Gastroesophageal sphincter (tissue), 4 donors: ENCODE measurements around the gene HIP1R. TPM values are rescaled to one million over a fixed set of nuclear protein-coding genes. Genes with fewer than 3 reads are reported as not detected.
A peak's percentile ranks its signal among the peaks of the same experiment; 100 is the strongest.

Experiments used
- ATAC-seq: fragments of 150-250 bp; one replicate; pipeline ENCODE4 v1.9.1; 2016; ENCODE audit warnings: mild to moderate bottlenecking, moderate library complexity
- H3K27ac ChIP-seq, 4 donors: fragments of 200-600 bp; sonication (generic) in 3 of 4; 1 replicate in 3 of 4; 2 replicates in 1 of 4; pipeline ENCODE4 v1.5.1; 2016 to 2019
- H3K27me3 ChIP-seq: fragments of 200-600 bp; sonication (generic); one replicate; pipeline ENCODE4 v1.5.1; 2019
- H3K36me3 ChIP-seq, 2 donors: fragments of 200-600 bp; sonication (generic); one replicate each; pipeline ENCODE4 v1.5.1; 2019; ENCODE audit warnings: control low read depth in 1 of 2
- H3K4me1 ChIP-seq, 3 donors: fragments of 200-600 bp; sonication (generic); 1 replicate in 2 of 3; 2 replicates in 1 of 3; pipeline ENCODE4 v1.5.1; 2016 to 2019; ENCODE audit warnings: control low read depth in 2 of 3
- H3K4me3 ChIP-seq, 2 donors: fragments of 200-600 bp; sonication (generic); one replicate each; pipeline ENCODE4 v1.5.1; 2019; ENCODE audit warnings: mild to moderate bottlenecking in 1 of 2, moderate library complexity in 1 of 2
- H3K9me3 ChIP-seq, 3 donors: fragments of 200-600 bp; sonication (generic); one replicate each; pipeline ENCODE4 v1.5.1; 2017 to 2019; ENCODE audit warnings: control low read depth in 2 of 3
- CTCF ChIP-seq, 4 experiments: fragments of 200-600 bp in 2 of 4; fragments of 450-650 bp in 2 of 4; sonication (generic) in 1 of 4; IDR thresholded peaks; one replicate each; pipeline ENCODE4 v1.5.1; 2017 to 2019; ENCODE audit warnings: antibody characterized with exemption in 4 of 4, mild to moderate bottlenecking in 2 of 4, moderate library complexity in 2 of 4
- EP300 ChIP-seq: sonication (generic); formaldehyde crosslinking; IDR thresholded peaks from one replicate; pipeline ENCODE4 v1.6.1; 2017; ENCODE audit warnings: antibody characterized with exemption, mild to moderate bottlenecking
- POLR2A ChIP-seq, 2 donors: fragments of 450-650 bp; IDR thresholded peaks; one replicate each; pipeline ENCODE4 v1.6.1; 2017; ENCODE audit warnings: antibody characterized with exemption in 2 of 2, mild to moderate bottlenecking in 2 of 2, moderate library complexity in 1 of 2
- POLR2AphosphoS5 ChIP-seq: sonication (generic); formaldehyde crosslinking; IDR thresholded peaks from one replicate; pipeline ENCODE4 v1.6.1; 2017; ENCODE audit warnings: antibody characterized with exemption
- WGBS, 2 donors: methylation state at CpG; one replicate each; pipeline ENCODE4 v1.1.5; 2018; ENCODE audit warnings: low coverage in 1 of 2; 5-methylcytosine and 5-hydroxymethylcytosine counted together
- total RNA-seq, 4 donors: library from RNA; depleted of rRNA; stranded (reverse); fragments of >200 nt; gene quantifications; one replicate each; pipeline ENCODE4 v1.1.0, GENCODE V29; 2016

HIP1R gene
- total RNA-seq: 10 to 100 TPM; 10.2 to 32.5 (median 23.9) TPM

DNA sequence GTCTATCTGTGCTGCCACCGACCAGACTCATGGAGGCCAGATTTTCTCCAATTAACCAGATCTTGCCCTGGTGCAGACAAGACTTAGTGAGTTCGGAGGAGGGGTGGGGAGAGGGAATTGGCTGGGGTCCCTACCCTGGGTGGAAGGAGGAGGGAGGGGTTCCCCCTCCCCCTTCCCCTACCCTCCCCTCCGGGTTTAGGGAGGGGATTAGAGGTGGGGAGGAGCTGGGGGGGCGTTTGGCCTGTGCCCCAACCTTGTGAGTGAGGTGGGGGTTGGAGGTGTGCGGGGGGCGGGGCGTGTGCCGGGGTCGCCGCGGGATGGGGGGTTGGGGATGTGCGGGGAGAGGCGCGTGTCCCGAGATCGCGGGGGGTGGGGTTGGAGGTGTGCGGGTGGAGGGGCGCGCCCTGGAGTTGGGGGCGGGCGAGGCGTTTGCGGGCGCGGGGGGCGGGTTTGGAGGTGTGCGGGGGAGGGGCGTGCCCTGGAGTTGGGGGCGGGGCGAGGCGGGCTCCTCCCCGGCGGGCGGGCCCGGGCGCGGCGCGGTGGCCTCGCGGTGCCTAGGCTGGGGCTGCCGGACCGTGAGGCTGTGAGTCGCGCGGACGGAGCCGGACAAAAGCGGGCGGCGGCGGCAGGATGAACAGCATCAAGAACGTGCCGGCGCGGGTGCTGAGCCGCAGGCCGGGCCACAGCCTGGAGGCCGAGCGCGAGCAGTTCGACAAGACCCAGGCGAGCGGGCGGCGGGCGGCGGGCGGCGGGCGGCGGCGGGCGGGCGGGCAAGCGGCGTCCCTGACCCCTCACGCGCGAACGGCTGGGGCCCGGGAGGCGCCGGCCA is at the start of gene HIP1R:
TSS of gene HIP1R (plus strand) at position 537 of the 829 bp plus-strand sequence. CDS start at position 631, 94 bp downstream.
- H3K36me3 ChIP-seq: no peaks in the 10 kb centered on the region
- TF ChIP-seq POLR2AphosphoS5 (no peak), EP300 (no peak), CTCF (IDR thresholded peaks at IDR 0.05) (no peak), POLR2A (IDR thresholded peaks at IDR 0.05) (no peak)
- H3K4me1 ChIP-seq: peaks cover 0 to 33% (median 9%) of the 10 kb centered on the region in 3 donors
- H3K27ac ChIP-seq: peak within 1 kb of the TSS in 3 of 4 donors; percentile 71 to 83 (median 71)
- WGBS, 2 donors: 0% methylated on average over 2 of the region's 85 CpGs; no CpG with 5 or more reads in 1 of the 2 donors
- H3K4me3 ChIP-seq: peak within 1 kb of the TSS; percentile 75 to 78
- no peaks in the 10 kb centered on the region for H3K9me3 ChIP-seq
- ATAC-seq: peak; percentile 50
- H3K27me3 ChIP-seq: no peaks in the 10 kb centered on the region

DNA sequence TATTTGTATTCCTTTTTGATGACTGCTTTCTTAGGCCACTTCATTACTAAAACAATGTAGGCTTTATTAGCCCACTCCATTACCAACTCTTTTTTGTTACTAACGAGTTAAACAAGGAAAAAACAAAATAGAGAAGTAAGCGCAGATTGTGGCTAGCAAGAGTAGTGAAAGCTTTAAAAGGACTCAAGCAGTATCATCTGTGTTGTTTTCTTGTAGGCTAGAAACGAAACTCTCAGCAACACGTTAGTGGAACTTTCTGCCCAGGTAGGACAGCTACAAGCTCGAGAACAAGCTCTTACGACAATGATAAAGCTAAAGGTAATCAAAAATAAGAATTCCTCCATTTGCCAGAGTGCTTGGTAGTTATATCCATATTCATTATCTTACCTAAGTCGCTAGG is 49.8 kb upstream of the HIP1R start:
- Histone ChIP-seq H3K27ac (no peak overlapping the region), H3K27me3 (no peaks in the 10 kb centered on the region), H3K9me3 (no peaks in the 10 kb centered on the region), H3K4me3 (no peak overlapping the region), H3K4me1 (no peaks in the 10 kb centered on the region), H3K36me3 (no peaks in the 10 kb centered on the region)
- no peak for TF ChIP-seq CTCF (IDR thresholded peaks at IDR 0.05)
- TF ChIP-seq EP300: no peak
- no peak for TF ChIP-seq POLR2A (IDR thresholded peaks at IDR 0.05)
- no peak for TF ChIP-seq POLR2AphosphoS5
- no peak for ATAC-seq
- WGBS, 2 donors: 81 to 87% methylated on average over 7 of the region's 7 CpGs

DNA sequence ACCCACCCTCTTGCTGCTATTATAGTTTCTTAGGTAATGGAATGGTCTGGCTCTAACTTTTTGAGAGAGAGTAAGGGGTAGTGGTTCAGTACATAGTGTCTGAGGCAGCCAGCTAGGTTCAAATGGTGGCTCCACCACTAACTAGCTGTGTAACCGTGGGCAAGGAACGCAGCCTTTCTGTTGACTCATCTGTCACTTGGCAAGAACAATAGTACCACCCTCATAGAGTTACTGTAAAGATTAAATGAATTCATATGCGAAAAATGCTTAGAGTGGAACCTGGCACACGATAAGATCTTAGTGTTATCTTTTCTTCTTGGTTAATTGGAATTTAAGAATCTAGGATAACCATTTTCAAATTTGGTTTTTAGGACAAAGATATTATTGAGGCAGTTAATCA is 46.9 kb upstream of the HIP1R start:
- TF ChIP-seq POLR2A (IDR thresholded peaks at IDR 0.05) (no peak), CTCF (IDR thresholded peaks at IDR 0.05) (no peak), EP300 (no peak), POLR2AphosphoS5 (no peak)
- no peak for ATAC-seq
- 70 to 90% methylated on average over 2 to 4 of the region's 4 CpGs for WGBS, 2 donors

GRCh38 chr12:122789637-122790036 is 45.6 kb upstream of the HIP1R start:
- Histone ChIP-seq H3K27ac (no peak overlapping the region), H3K4me3 (no peak overlapping the region), H3K9me3 (no peaks in the 10 kb centered on the region), H3K36me3 (no peaks in the 10 kb centered on the region), H3K27me3 (no peaks in the 10 kb centered on the region), H3K4me1 (peaks cover 0 to 3% (median 0%) of the 10 kb centered on the region in 3 donors)
- 77% methylated on average over 2 to 3 of the region's 5 CpGs for WGBS, 2 donors
- TF ChIP-seq POLR2AphosphoS5 (no peak), POLR2A (IDR thresholded peaks at IDR 0.05) (no peak), EP300 (no peak), CTCF (IDR thresholded peaks at IDR 0.05) (no peak)
- no peak for ATAC-seq

More for the DNA sequence above, 46.9 kb upstream of the HIP1R start:
- no peaks in the 10 kb centered on the region for H3K9me3 ChIP-seq
- H3K27me3 ChIP-seq: no peaks in the 10 kb centered on the region
- no peaks in the 10 kb centered on the region for H3K36me3 ChIP-seq
- no peak overlapping the region for H3K27ac ChIP-seq
- H3K4me1 ChIP-seq: no peaks in the 10 kb centered on the region
- no peak overlapping the region for H3K4me3 ChIP-seq
